Measurements from ENCODE around the gene SPNS3.

Gene SPNS3

GRCh38 chr17:4469552-4469951 is 35.8 kb downstream of the SPNS3 start:
- DNase-seq (ENCODE audit: low read depth in 2 of 2): no peak

- DNase-seq (ENCODE audit: low read depth in 2 of 2): no peak
Observed at GRCh38 chr17:4472286-4472685, 38.5 kb downstream of the SPNS3 start.

- no peak for DNase-seq (ENCODE audit: low read depth in 2 of 2)
Observed at GRCh38 chr17:4474093-4474492, 40.4 kb downstream of the SPNS3 start.

GRCh38 chr17:4475001-4475400 is 41.3 kb downstream of the SPNS3 start:
- DNase-seq (ENCODE audit: low read depth in 2 of 2): no peak

- no peak for DNase-seq (ENCODE audit: low read depth in 2 of 2)
Observed at GRCh38 chr17:4475463-4475862, 41.7 kb downstream of the SPNS3 start.

- DNase-seq (ENCODE audit: low read depth in 2 of 2): no peak
Observed at GRCh38 chr17:4476017-4476416, 42.3 kb downstream of the SPNS3 start.

GRCh38 chr17:4476511-4477070 is 42.9 kb downstream of the SPNS3 start:
- DNase-seq (ENCODE audit: low read depth in 2 of 2): no peak

GRCh38 chr17:4477255-4477791 is 43.6 kb downstream of the SPNS3 start:
- DNase-seq (ENCODE audit: low read depth in 2 of 2): no peak

GRCh38 chr17:4478318-4478830 is 44.6 kb downstream of the SPNS3 start:
- no peak for DNase-seq (ENCODE audit: low read depth in 2 of 2)

- no peak for DNase-seq (ENCODE audit: low read depth in 2 of 2)
Observed at GRCh38 chr17:4479340-4479981, 45.7 kb downstream of the SPNS3 start.

- DNase-seq (ENCODE audit: low read depth in 2 of 2): no peak
Observed at GRCh38 chr17:4479982-4480751, 46.4 kb downstream of the SPNS3 start.

GRCh38 chr17:4480929-4481898 is 47.5 kb downstream of the SPNS3 start:
- DNase-seq (ENCODE audit: low read depth in 2 of 2): no peak

GRCh38 chr17:4482338-4483011 is 48.7 kb downstream of the SPNS3 start:
- no peak for DNase-seq (ENCODE audit: low read depth in 2 of 2)

- DNase-seq (ENCODE audit: low read depth in 2 of 2): no peak
Observed at GRCh38 chr17:4483012-4483840, 49.5 kb downstream of the SPNS3 start.

- no peak for DNase-seq (ENCODE audit: low read depth in 2 of 2)
Observed at GRCh38 chr17:4485676-4486646, 52.2 kb downstream of the SPNS3 start.

GRCh38 chr17:4487296-4487695 is 53.6 kb downstream of the SPNS3 start:
- no peak for DNase-seq (ENCODE audit: low read depth in 2 of 2)

- no peak for DNase-seq (ENCODE audit: low read depth in 2 of 2)
Observed at GRCh38 chr17:4487820-4488716, 54.3 kb downstream of the SPNS3 start.

Data from stimulated activated CD4-positive, alpha-beta T cell treated with anti-CD3 and anti-CD28 coated beads, Interleukin-1b, Interleukin-23, amount 100 ng/mL, for 1 hour (primary cell).